Pons (tissue), 1 donor: ENCODE measurements around the gene FBLN2.

Experiments used
- DNase-seq: peaks from one replicate; pipeline ENCODE4 v3.0.0-alpha.2; 2016; ENCODE audit warnings: low spot score

FBLN2 gene

DNA sequence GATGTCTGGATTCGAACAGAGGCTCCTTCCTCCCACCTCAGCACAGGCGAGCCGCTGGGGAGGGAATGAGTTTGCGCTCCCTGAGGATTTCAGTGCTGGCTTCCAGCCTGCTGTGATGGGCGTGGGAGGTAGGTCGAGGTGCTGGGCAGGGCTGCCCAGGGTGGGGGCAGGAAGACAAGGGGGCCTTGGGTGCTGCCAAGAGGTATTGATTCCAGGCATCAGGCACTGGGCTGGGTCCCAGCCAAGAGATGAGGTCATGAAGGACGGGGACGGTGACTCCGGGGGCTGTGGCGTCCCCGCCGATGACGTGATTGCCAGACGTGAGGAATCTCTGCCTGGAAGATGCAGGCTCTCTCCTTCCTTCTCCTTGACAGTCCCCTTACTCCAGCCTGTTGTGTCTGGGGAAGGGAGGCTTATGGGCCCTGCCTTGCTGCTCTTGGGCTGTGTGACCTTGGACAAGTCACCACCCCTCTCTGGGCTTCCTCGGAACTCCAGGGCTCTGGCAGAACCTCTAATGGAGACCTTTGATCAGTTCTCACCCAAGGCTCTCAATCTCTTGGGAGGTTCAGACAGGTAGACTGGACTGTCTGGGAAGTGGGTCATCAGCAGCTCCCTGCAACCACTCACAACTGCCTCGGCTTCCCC, 116.8 kb downstream of the FBLN2 start:
- DNase-seq = no peak

DNA sequence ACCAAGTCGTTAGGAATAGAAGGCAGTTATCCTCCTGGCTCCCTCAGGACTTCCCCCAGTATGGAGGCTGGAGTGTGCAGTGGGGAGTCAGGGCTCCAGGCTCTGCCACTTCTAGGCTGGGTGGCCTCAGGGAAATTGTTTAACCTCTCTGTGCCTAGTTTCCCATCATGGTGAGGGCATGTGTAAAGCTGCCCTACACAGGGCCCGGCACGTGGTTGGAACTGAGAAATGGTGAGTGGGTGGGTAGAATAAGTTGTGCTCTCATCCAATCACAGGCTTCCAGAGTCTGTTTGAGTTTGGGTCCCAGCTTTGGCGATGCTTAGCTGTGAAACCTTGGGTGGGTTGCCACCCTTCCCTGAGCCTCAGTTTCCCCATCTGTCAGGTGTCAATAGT, 117.3 kb downstream of the FBLN2 start:
- no peak for DNase-seq

DNA sequence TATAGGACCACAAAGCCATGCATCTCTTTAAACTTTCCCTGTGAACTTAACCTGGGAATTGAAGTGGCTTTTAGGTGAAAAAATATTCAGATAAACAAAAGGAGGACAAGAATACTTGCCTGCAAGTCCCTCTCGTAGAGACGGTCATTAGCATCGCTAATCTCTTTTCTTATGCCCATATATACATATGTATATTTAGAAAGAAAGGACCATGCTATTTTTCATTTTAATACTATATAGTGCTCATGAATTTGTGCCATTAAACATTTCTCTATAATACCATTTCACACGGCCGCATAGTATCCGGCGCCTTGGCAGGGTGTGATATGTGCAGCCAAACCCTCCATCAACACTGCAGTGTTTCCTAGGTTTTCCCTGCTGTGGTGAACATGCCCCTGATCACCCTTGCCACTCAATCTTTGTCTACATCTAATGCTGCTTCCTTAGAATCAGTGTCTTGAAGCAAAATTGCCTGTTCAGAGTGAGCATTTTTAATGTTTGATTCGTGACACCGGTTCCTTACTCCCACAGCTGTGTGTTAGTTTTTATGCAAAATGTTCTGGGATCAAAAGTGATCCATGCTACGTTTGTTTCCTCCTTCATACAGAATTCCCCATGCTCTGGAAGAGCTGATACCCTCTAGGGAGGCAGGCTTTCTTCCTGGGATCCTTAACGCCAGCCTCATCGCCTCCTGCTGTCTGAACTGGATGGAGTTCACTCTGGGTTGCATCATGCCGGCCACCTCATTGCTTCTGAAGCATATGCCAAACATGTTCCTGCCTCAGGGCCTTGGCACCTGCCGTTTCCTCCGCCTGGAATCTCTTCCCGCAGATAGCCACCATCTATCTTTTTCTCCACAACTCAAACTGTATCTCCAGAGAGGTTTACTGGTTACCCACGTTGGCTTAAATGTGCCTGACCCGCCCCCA, 118.1 kb downstream of the FBLN2 start:
- DNase-seq = no peak

DNA sequence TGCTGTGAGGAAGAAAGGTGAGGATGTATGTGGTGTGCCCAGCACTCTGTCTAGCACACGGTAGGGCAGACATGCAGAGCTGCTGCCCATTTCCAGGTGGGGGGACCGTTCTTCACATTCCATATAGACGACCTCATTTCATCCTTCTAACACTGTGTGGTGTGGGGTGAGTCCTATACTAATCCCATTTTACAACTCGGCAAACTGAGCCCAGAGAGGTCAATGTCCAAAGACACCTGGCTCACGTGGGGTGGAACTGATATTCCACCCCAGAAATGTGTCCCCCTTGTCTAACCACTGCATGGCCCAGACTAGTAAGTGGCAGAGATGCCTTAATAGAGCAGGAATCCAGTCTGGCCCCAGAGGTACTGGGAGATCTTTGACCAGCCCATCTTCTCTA, 119.2 kb downstream of the FBLN2 start:
- no peak for DNase-seq

DNA sequence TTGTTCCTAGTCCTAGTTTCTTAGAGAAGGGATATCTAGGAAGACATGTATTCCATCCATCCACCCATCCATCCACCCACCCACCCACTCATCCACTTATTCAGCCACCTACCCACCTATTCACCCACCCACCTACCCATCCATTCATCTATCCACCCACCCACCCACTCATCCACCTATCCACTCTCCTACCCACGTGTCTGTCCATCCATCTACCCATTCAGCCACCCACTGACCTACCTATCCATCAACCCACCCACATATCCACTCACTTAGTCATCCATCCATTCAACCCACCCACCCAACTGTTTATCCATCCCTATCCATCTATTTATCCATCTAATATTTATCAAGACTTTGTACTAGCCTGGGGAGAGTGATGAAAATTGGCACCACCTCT, 120.5 kb downstream of the FBLN2 start:
- DNase-seq = no peak

DNA sequence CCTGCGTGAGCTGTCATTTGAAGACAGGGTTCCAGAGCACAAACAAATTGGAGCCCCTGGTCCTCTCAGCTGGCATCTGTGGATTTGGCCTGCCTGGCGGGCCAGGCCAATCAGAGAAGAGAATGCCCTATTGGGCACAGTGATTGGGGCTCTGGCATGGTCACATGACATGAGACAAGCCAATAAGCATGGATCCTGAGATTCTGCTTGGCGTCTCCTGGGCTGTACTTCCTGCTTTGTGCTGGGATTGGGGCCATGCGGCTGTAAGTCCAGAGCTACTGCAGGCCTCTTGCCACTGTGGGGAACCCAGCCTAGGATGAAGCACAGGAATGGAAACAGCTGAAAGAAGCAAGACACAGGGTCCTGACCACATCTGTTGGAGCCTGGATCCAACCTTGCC, 121.4 kb downstream of the FBLN2 start:
- DNase-seq = no peak

DNA sequence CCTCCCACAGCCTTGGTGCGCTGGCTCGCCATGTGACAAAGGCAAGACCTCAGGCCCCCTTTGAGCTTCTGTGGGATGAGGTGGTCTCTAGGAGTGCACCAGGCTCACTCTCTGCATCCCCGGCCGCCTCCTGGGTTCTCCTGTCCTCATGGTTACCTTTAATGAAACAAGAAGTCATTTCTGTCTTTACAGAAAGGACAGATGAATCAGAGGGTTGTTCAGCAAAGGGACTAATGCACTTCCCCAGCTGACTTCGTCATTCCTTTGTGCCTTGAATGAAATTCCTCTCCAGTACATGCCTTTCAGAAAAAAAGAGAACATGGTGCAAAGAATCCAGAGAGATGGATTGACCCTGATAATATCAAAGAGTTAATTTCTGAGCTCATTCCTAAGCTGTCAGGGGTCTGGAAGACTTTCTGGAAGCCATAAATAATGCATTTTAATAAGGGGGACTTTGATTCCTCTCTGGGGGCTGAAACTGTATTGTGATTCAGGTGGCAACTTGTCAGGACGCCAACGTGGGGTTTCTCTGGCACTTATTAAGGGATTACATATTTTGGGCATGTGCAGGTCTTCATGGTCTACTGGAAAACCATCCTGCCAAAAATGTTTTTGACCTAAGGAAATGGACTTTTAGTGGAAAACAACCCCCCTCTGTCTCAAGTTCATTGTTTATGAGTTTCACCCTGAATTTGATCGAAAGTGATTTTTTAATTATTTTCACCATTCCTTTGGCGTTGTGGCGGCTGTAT, 122.7 kb downstream of the FBLN2 start:
- DNase-seq = no peak

DNA sequence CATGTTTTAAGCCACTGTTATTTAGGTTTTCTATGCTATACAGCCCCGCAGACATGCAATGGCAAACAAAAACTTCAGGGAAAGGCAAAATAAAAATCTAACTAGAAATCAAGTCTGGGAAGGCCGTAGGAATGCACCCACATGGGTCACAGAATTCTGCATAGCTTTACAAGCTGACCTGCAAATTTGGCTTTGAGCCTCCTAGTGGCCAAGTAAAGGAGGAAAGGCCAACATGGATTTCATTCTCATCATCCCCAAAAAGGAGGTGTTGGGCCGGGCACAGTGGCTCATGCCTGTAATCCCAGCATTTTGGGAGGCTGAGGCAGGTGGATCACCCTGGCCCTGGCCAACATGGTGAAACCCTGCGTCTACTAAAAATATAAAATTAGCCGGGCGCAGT, 124.3 kb downstream of the FBLN2 start:
- DNase-seq = no peak

DNA sequence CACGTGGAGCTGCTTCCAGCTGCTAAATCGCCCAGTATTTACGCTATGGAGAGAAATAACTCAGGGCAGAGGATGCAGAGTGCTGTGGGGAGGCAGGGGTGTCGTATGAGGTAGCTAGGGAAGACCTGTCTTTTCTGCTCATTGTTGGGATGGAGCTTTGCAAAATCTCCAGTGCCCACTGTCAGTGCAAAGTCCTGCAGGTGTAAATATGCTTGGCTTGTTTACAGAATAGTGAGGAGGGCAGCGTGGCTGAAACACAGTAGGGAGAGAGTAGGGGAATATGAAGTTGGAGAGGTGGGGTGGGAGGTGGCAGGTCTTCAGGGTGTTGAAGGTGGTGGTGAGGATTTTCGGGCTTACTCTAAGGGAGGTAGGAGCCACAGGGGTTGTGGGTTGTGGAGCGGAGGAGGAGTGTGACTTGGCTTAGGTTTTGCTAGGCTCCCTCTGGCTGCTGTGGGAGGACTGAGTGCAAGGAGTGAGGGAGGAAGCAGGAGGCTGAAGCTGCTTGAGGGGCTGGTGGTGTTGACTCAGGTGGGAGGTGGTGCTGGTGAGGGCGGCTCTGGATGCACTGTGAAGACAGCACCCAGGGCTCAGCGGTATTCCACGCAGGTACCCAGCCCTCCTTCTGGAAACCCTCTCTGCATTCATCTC, 125.7 kb downstream of the FBLN2 start:
- DNase-seq = no peak

DNA sequence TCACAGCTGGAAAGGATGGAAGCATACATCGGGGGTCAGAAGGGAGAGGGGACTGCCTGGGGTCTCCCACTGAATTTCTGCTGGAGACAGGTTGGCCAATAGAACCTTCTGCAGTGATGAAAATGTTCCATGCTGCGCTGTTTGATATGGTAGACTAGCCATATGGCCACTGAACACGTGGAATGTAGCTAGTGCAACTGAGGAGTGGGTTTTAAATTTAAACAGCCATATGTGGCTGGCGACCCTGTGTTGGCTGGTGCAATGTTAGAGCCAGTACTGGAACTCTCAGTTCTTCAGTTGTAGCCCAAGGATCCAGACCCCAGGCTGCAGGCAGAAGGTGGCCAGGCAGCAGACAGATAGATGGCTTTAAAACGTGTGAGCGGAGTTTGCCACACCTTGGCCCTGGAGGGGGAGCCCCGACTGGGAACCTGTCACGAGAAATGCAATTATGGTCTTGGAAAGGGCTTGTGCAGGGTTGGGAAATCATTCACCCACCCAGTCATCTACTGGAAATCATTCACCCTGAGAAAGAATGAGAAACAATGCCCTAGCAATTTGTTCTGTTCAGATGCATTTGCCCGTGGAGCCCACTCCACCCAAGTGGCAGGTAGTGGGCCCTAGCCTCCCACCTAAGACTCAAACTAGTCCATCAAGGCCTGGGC, 127.6 kb downstream of the FBLN2 start:
- DNase-seq = no peak

DNA sequence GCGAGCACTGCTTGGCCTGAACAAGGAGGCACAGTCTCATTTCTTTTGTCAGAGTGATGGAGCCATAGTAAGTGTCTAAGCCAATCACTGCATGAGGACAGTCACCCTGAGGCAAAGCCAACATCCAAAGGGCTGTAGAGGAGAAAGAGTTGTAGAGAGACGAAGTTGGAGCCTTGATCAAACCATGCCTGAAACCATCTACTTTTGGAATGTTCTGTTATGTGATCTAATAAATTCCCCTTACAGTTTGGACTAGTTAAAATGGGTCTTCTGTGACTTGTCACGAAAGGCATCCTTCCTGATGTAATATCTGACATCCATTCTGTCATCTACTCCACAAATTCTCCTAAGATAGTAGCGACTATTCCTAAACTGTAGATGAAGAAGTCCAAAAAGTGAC, 128.3 kb downstream of the FBLN2 start:
- DNase-seq = no peak

DNA sequence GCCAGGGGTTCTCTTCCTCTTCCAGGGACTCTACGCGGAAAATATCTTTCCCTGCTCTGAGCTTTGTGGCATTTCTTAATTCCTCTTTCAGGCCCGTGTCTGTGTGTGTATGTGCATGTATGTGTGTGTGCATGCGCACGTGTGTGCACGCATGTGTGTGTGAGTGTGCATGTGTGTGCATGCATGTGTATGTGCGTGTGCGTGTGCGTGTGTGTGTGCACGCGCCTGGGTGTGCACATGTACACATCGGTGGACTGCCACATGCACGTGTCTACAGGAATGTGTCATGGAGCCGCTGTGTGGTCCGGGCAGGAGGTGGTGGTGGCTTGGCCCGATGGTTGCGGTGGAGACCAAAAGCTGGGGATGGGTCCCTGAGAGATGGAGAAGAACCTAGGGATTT, 133.0 kb downstream of the FBLN2 start:
- no peak for DNase-seq

DNA sequence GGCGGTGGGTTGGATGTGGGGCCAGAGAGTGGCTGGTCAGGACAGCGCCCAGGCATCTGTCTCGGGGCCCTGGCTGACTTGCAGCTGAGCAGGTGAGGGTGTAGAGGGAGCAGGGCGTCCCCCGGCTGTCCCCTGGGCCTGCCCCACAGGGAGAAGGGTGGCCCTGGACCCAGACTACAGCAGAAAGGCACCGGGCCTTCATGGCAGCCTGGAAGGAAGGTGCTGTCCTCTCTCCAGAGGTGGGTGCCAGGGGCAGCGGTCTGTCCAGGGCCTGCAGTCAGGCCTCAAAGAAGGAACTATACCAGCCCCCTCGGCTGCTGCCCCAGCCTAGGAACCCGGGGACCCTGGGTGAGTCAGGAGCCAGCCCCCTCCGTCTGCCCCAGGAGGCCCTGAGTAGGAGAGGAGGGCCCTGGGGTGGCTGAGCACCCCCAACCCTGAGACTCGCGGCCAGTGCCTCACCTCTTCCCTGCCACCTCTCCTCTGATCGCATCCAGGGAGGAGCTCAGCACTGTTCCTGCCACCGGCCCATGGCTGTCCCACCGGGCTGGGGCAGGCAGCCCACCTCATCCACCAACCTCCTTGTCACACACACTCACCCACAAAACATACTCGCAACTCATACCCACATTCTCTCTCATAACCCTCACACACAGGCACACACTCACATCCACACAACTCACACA, 133.5 kb downstream of the FBLN2 start:
- DNase-seq = no peak

DNA sequence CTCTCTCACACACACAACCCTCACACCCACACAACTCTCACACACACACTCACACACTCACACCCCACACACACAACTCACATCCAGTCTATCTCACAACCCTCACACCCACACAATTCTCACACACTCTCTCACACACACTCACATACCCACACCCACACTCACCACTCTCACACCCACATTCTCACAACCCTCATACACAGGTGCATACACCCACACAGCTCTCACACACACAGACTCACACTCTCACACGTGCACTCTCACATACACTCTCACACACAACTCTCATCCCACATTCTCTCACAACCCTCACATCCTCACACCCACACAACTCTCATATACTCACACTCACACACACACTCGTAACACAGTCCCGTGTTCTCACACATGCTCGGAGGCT, 134.4 kb downstream of the FBLN2 start:
- no peak for DNase-seq

DNA sequence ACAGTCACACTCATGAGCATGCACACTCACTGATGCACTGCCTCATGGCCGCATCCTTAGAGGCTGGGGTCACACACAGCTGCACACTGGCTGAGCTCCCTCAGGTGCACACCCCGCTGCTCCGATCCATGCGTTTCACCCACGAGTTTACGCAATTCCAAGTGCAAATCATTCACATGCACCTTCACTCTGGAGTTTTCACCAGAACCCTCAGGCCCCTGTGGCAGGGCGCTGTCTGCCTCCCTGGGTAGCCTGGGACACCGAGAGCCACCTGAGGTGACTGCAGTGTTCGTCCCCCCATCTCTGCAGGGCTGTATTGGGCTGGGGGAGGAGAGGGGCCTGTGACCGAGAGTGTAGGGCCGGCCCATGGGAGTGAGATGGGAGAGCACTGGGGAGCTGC, 134.8 kb downstream of the FBLN2 start:
- no peak for DNase-seq

DNA sequence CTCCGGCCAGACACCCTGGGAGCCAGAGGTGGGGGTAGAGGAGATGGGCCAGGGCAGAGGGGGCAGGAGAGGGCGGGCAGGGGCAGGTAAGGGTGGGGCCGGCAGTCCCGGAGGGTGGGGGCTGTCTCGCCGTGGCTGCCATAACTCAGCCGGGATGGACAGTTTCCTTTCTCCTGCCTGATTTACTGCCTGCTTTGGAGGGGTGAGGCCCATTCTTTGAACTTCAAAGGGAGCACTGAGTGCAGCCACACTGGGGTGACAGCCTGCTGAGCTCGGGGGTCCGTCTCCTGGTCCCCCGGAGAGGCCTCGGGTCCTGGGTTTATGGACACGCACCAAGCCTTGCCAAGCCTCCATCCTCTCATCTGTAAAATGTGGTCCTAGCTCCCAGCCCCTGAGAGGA, 135.4 kb downstream of the FBLN2 start:
- no peak for DNase-seq

DNA sequence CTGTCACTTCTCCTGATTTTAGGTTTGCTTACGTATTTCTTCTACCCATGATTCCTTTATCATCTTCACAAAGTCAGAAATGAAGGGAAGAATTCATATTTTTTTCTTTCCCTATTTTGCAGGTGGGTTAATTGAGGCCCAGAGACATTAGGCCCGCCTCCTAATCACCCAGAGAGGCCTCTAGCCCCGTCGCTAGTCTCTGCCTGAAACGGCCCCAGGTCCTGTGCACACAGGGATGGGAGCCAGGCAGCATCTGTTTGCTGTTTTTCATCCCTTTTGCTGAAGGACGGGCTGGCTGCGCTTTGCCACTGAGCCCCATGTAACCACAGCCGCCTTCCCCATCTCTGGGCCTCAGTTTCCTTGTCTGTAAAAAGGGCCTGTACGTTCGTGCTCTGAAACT, 135.9 kb downstream of the FBLN2 start:
- DNase-seq = no peak

DNA sequence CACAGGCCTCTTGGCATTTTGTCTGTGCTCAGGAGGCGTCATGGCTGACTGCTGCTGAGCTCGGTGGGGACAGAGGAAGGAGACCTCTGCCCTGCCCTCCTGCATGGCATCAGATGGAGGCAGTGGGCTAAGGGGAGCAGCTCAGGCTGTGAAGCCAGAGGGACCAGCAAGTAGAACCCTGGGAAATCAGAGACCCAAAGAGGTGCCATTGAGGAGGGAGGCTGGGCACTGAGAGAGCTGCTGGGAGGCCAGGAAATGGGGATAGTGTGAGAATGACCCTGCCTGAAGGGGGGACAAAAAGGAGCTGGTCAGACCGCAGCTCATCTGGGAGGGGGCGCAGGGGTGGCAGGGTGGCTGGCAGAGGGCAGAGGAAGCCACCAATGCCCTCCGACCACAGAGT, 136.8 kb downstream of the FBLN2 start:
- DNase-seq = no peak

DNA sequence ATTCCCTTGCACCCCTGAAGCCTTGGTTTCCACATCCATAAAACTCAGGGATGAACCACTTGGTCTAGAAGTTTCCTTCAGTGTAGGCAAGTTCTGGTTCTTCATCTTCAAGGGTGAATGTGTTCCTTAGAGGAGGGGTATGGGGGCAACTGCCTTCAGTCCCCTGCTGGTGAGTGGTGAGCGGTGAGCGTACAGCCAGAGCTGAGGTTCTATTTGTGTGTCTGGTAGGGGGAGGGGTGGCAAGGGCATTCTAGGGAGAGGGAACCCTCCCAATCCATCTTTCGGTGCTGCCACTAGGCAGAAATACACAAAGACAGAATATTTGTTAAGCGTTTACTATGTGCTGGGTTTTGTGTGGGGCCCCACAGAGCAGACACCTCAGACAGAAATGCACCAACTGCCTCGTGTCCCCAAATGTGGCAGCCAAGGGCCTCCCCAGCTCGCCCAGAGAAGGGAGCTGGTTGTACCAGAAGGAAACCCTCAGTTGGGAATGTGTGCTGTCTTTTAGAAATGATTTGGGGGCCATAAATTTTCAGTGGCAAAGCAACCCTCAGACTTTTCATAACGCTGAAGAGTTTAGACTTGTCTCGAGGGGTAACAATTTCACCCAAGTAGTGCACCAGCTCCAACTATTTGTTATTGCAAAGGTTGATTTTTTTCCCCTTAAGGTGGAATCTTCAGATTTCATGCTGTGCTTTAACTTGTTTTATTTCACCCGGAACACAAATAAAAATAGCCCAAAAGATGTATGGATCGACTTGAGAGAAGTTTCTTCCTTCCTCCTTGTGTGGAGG, 137.6 kb downstream of the FBLN2 start:
- no peak for DNase-seq

DNA sequence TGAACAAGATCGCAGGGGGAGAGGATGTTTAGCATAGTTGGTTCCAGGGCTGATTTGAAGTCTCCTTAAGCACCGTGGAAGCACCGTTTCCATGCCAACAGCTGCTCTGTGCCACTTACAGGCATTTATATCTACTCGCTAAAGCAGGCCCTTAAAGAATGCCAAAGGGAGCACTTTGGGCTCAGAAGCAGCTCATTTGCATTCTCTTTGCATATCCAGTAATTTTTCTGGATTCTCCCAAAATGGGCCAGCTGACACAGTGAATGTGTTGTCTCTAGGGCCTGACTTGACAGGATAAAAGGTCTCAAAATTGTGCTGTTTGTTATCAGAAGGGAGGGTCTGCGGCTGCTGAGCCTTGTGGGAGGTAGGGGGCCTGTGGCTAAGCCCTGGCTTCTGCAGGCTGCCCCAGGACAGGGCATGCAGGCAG, 138.6 kb downstream of the FBLN2 start:
- peak; percentile 37 for DNase-seq
